OCI-LY7 (cell line): ENCODE data around the gene MAML3.

Source experiments
- CTCF ChIP-seq: fragments of 200-600 bp; sonication (generic); conservative IDR thresholded peaks from 2 replicates; pipeline ENCODE4 v1.5.1; 2014; ENCODE audit warnings: mild to moderate bottlenecking, antibody characterized with exemption, low read length, moderate library complexity, mixed read lengths
- EZH2phosphoT487 ChIP-seq: fragments of 200-600 bp; sonication (generic); IDR thresholded peaks from 2 replicates; pipeline ENCODE4 v1.6.1; 2018; ENCODE audit warnings: low read depth, borderline replicate concordance, mild to moderate bottlenecking, mixed run types, antibody characterized with exemption, low read length, moderate library complexity, mixed read lengths

DNA sequence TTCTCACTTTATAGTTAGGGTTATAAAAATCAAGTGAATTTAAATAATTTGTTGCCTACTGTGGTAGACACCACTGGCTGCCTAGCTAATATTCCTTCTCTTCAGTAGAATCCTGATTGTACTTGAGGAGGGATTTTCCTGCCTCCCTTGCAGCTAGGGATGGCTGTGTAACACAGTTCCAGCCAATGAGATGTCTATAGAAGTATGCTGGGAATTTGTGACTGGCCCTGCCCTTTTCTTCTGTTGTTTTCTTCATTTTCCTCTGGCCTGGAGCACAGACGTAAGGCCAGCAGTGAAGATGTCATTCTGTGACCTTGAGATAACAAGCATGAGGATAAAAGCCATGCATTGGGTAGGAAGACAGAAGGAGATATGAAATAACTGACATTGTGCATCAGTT, 343.3 kb downstream of the MAML3 start:
- no peak for TF ChIP-seq CTCF
- no peak for TF ChIP-seq EZH2phosphoT487
